H1 (cell line): Measurements from ENCODE around the gene KCNMB2. TPM values are rescaled to one million over a fixed set of nuclear protein-coding genes. Genes with fewer than 3 reads are reported as not detected.

ENCODE experiments used
- CTCF ChIA-PET: fragments of 300-600 bp; sonication (Branson Sonifier 250); formaldehyde crosslinking; loops from one replicate; lab custom pipeline; 2021; ENCODE audit not compliant: partially characterized antibody; lab: Charles Lee
- POLR2A ChIA-PET: fragments of 300-600 bp; sonication (Branson Sonifier 250); formaldehyde crosslinking; loops from one replicate; lab custom pipeline; 2021; ENCODE audit warnings: inconsistent platforms; ENCODE audit not compliant: partially characterized antibody; lab: Charles Lee
- DNase-seq, 2 experiments: peaks; one replicate each; pipeline versions ENCODE4 v3.0.0 to v3.0.0-alpha.2; 2010 to 2022; ENCODE audit warnings: low spot score in 2 of 2, low read depth in 1 of 2, mixed read lengths in 1 of 2
- FAIRE-seq: peaks from 2 replicates; lab custom pipeline; 2011; peaks lifted over from hg19 to GRCh38; lab: Jason Lieb, UNC
- H2AFZ ChIP-seq: 2 replicates; pipeline ENCODE4 v1.8.1; 2012; ENCODE audit warnings: low read length, inconsistent platforms
- H2AK5ac ChIP-seq: 2 replicates; pipeline ENCODE4 v1.6.1; 2013; ENCODE audit warnings: low read depth, low read length
- H2BK120ac ChIP-seq: replicated peaks from 2 replicates; pipeline ENCODE3; 2013; ENCODE audit warnings: low read depth, low read length, inconsistent platforms
- H2BK12ac ChIP-seq: 2 replicates; pipeline ENCODE4 v1.6.1; 2013; ENCODE audit warnings: low read depth, low read length
- H2BK15ac ChIP-seq: 2 replicates; pipeline ENCODE4 v1.6.1; 2013; ENCODE audit warnings: low read length
- H2BK20ac ChIP-seq: 2 replicates; pipeline ENCODE4 v1.6.1; 2013; ENCODE audit warnings: low read length
- H2BK5ac ChIP-seq: 2 replicates; pipeline ENCODE4 v1.6.1; 2013; ENCODE audit warnings: low read depth, low read length
- H3K14ac ChIP-seq: 2 replicates; pipeline ENCODE4 v1.6.1; 2013; ENCODE audit warnings: inconsistent platforms; ENCODE audit not compliant: insufficient read length
- H3K18ac ChIP-seq: 2 replicates; pipeline ENCODE4 v1.6.1; 2013; ENCODE audit warnings: low read length; ENCODE audit errors: extremely low read depth
- H3K23ac ChIP-seq: 2 replicates; pipeline ENCODE4 v1.6.1; 2013; ENCODE audit warnings: inconsistent platforms; ENCODE audit not compliant: insufficient read length
- H3K23me2 ChIP-seq: 2 replicates; pipeline ENCODE4 v1.6.1; 2013; ENCODE audit warnings: low read depth, low read length
- H3K27ac ChIP-seq: 2 replicates; pipeline ENCODE4 v1.6.1; 2011; ENCODE audit warnings: low read depth, low read length, inconsistent platforms
- H3K27me3 ChIP-seq, 4 experiments: replicated peaks in 1 of 4; 1 replicate in 1 of 4; 2 replicates in 3 of 4; pipeline versions ENCODE4 v1.6.1 to v1.8.1; 2011 to 2013; ENCODE audit warnings: low read length in 3 of 4, mild to moderate bottlenecking in 3 of 4, inconsistent platforms in 2 of 4, mixed read lengths in 2 of 4, moderate library complexity in 1 of 4; ENCODE audit not compliant: control insufficient read depth in 3 of 4, insufficient read depth in 3 of 4; ENCODE audit errors: extremely low read depth in 1 of 4
- H3K36me3 ChIP-seq, 4 experiments: 2 replicates each; pipeline versions ENCODE4 v1.6.1 to v1.8.1; 2011 to 2013; ENCODE audit warnings: mild to moderate bottlenecking in 4 of 4, low read length in 3 of 4, moderate library complexity in 2 of 4, control low read depth in 1 of 4, inconsistent platforms in 1 of 4; ENCODE audit not compliant: insufficient read depth in 4 of 4, control insufficient read depth in 2 of 4
- H3K4ac ChIP-seq: replicated peaks from 2 replicates; pipeline ENCODE3; 2013; ENCODE audit warnings: low read length, low read depth, mixed read lengths, inconsistent platforms; ENCODE audit not compliant: insufficient read length
- H3K4me1 ChIP-seq, 4 experiments: replicated peaks in 1 of 4; 1 replicate in 1 of 4; 2 replicates in 3 of 4; pipeline versions ENCODE4 v1.6.1 to v1.8.1; 2011 to 2013; ENCODE audit warnings: low read length in 3 of 4, inconsistent platforms in 2 of 4, mixed read lengths in 1 of 4; ENCODE audit not compliant: insufficient read depth in 4 of 4, control insufficient read depth in 3 of 4
- H3K4me2 ChIP-seq, 2 experiments: 2 replicates each; pipeline versions ENCODE4 v1.6.1 to v1.8.1; 2011 to 2013; ENCODE audit warnings: low read depth in 2 of 2, low read length in 2 of 2, control low read depth in 1 of 2, inconsistent platforms in 1 of 2, mild to moderate bottlenecking in 1 of 2; ENCODE audit not compliant: insufficient read depth in 1 of 2
- H3K4me3 ChIP-seq, 4 experiments: fragments of 200-600, 300-600 bp in 1 of 4; sonication (generic), shearing (Covaris generic), sonication (Bioruptor Twin) in 1 of 4; 2 replicates each; pipeline versions ENCODE4 v1.5.1 to v1.8.1; 2011 to 2016; ENCODE audit warnings: low read length in 4 of 4, low read depth in 3 of 4, control low read depth in 2 of 4, inconsistent platforms in 2 of 4, mild to moderate bottlenecking in 2 of 4, mixed read lengths in 1 of 4, moderate library complexity in 1 of 4; ENCODE audit not compliant: insufficient read depth in 2 of 4; ENCODE audit errors: extremely low read depth in 1 of 4
- H3K56ac ChIP-seq: replicated peaks from 2 replicates; pipeline ENCODE3; 2013; ENCODE audit warnings: low read depth, mild to moderate bottlenecking, mixed read lengths, low read length, inconsistent platforms; ENCODE audit not compliant: insufficient read length
- H3K79me1 ChIP-seq: 2 replicates; pipeline ENCODE4 v1.6.1; 2013; ENCODE audit warnings: low read depth, low read length, control low read depth
- H3K79me2 ChIP-seq, 2 experiments: 2 replicates each; pipeline versions ENCODE4 v1.6.1 to v1.8.1; 2012 to 2013; ENCODE audit warnings: low read length in 2 of 2, mild to moderate bottlenecking in 2 of 2, inconsistent platforms in 1 of 2; ENCODE audit not compliant: insufficient read depth in 2 of 2, control insufficient read depth in 1 of 2
- H3K9ac ChIP-seq, 4 experiments: replicated peaks in 1 of 4; 1 replicate in 1 of 4; 2 replicates in 3 of 4; pipeline versions ENCODE4 v1.6.1 to v1.8.1; 2011 to 2013; ENCODE audit warnings: low read depth in 3 of 4, low read length in 3 of 4, control low read depth in 2 of 4, mild to moderate bottlenecking in 2 of 4, moderate library complexity in 2 of 4, inconsistent platforms in 1 of 4; ENCODE audit errors: extremely low read depth in 1 of 4
- H3K9me3 ChIP-seq, 2 experiments: 2 replicates each; pipeline versions ENCODE4 v1.6.1 to v1.8.1; 2012 to 2013; ENCODE audit warnings: mild to moderate bottlenecking in 2 of 2, moderate library complexity in 2 of 2, control low read depth in 1 of 2, inconsistent platforms in 1 of 2, low read depth in 1 of 2, low read length in 1 of 2, mixed read lengths in 1 of 2; ENCODE audit not compliant: insufficient read depth in 2 of 2
- H4K20me1 ChIP-seq, 2 experiments: replicated peaks in 1 of 2; 2 replicates each; pipeline versions ENCODE3 to v1.8.1; 2011 to 2013; ENCODE audit warnings: inconsistent platforms in 2 of 2, low read length in 2 of 2, mild to moderate bottlenecking in 1 of 2; ENCODE audit not compliant: insufficient read depth in 2 of 2, control insufficient read depth in 1 of 2
- H4K5ac ChIP-seq: 2 replicates; pipeline ENCODE4 v1.6.1; 2013; ENCODE audit warnings: low read length, low read depth, mixed read lengths, inconsistent platforms; ENCODE audit not compliant: insufficient read length
- H4K8ac ChIP-seq: 2 replicates; pipeline ENCODE4 v1.8.0; 2013; ENCODE audit warnings: mild to moderate bottlenecking, moderate library complexity, low read length, inconsistent platforms; ENCODE audit not compliant: insufficient read depth; ENCODE audit errors: extremely low read depth
- H4K91ac ChIP-seq: replicated peaks from 2 replicates; pipeline ENCODE3; 2013; ENCODE audit warnings: low read length, mixed read lengths, inconsistent platforms; ENCODE audit not compliant: insufficient read length
- BACH1 ChIP-seq: IDR thresholded peaks from 2 replicates; pipeline ENCODE4 v1.6.1; 2012; ENCODE audit warnings: low read length, improper control_type of control experiment
- BRCA1 ChIP-seq: IDR thresholded peaks from 2 replicates; pipeline ENCODE4 v1.6.1; 2012; ENCODE audit warnings: low read depth, low read length, improper control_type of control experiment
- CHD1 ChIP-seq: IDR thresholded peaks from 2 replicates; pipeline ENCODE4 v1.6.1; 2012; ENCODE audit warnings: low read depth, low read length, improper control_type of control experiment
- EZH2 ChIP-seq: fragments of 200-600 bp; sonication (generic); IDR thresholded peaks from 2 replicates; pipeline ENCODE4 v1.7.1; 2012; ENCODE audit warnings: low read depth, mild to moderate bottlenecking, moderate library complexity, low read length, inconsistent platforms; ENCODE audit not compliant: severe bottlenecking
- HDAC6 ChIP-seq: IDR thresholded peaks from one replicate; pipeline ENCODE4 v1.7.1; 2012; ENCODE audit warnings: low read depth, mild to moderate bottlenecking, inconsistent platforms, low read length, moderate library complexity
- JUN ChIP-seq: IDR thresholded peaks from 2 replicates; pipeline ENCODE4 v1.6.1; 2011; ENCODE audit warnings: low read depth, mild to moderate bottlenecking, improper control_type of control experiment, low read length
- KDM1A ChIP-seq: fragments of 200-600, 300-600 bp; sonication (generic); IDR thresholded peaks from 2 replicates; pipeline ENCODE4 v1.7.1; 2016; ENCODE audit warnings: mild to moderate bottlenecking, low read length, borderline replicate concordance
- SP1 ChIP-seq: IDR thresholded peaks from 2 replicates; pipeline ENCODE4 v1.6.1; 2011; ENCODE audit warnings: low read depth, low read length
- TAF7 ChIP-seq: optimal IDR thresholded peaks from 2 replicates; pipeline ENCODE3; 2011; ENCODE audit warnings: low read depth, mild to moderate bottlenecking, inconsistent platforms, low read length, moderate library complexity, borderline replicate concordance
- WGBS, 2 experiments: shearing (Covaris generic) in 1 of 2; methylation state at CpG; one replicate each; pipeline versions ENCODE4 v1.1.6 to v1.1.7; 2013 to 2015; ENCODE audit warnings: low lambda C conversion rate in 2 of 2, mixed read lengths in 2 of 2, inconsistent platforms in 1 of 2, low coverage in 1 of 2, missing lambda C conversion rate in 1 of 2; ENCODE audit not compliant: insufficient replicate concordance in 2 of 2, insufficient coverage in 1 of 2, insufficient read length in 1 of 2; ENCODE audit errors: extremely low coverage in 1 of 2, missing lambda C conversion rate in 1 of 2; 5-methylcytosine and 5-hydroxymethylcytosine counted together
- polyA plus RNA-seq, 7 experiments: library from polyadenylated mRNA; depleted of rRNA in 3 of 7; stranded (reverse) in 5 of 7; unstranded in 2 of 7; fragments of >200 nt in 5 of 7; fragments of 200-250 nt in 2 of 7; gene quantifications; 1 replicate in 5 of 7; 2 replicates in 1 of 7; 4 replicates in 1 of 7; pipeline versions ENCODE4 v1.2.1 to v1.2.3, GENCODE V29; 2011 to 2013; ENCODE audit warnings: missing spikeins in 2 of 7, mixed read lengths in 2 of 7
- total RNA-seq: library from RNA; stranded (reverse); fragmentation: NEBNext Ultra II Directional; extraction: Animal tissue kit (Norgen Biotek cat#: 25700); gene quantifications from 2 replicates; pipeline ENCODE4 v1.2.1, GENCODE V29; 2021
- TF ChIP-seq, protein P1 (sequence below): IDR thresholded peaks from 2 replicates; pipeline ENCODE4 v1.6.1; 2012; ENCODE audit warnings: low read length, inconsistent platforms

KCNMB2 gene
- total and polyA plus RNA-seq, 2 of the 8 experiments (the other 6 are each of a cell fraction or from before 2014, with no cell fraction given): not detected

- H3K27me3 ChIP-seq: no peaks in the 10 kb centered on the region
- CTCF ChIA-PET: interaction anchor here (0.8 kb wide), 1 partner anchor 13 kb away, joined by 3 read pairs; no protein-coding TSS in a partner anchor
- no peak overlapping the region for H2AK5ac ChIP-seq
- TF ChIP-seq, protein P1, sequence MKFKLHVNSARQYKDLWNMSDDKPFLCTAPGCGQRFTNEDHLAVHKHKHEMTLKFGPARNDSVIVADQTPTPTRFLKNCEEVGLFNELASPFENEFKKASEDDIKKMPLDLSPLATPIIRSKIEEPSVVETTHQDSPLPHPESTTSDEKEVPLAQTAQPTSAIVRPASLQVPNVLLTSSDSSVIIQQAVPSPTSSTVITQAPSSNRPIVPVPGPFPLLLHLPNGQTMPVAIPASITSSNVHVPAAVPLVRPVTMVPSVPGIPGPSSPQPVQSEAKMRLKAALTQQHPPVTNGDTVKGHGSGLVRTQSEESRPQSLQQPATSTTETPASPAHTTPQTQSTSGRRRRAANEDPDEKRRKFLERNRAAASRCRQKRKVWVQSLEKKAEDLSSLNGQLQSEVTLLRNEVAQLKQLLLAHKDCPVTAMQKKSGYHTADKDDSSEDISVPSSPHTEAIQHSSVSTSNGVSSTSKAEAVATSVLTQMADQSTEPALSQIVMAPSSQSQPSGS: no peak
- TF ChIP-seq EZH2: no peak
- TF ChIP-seq CHD1: no peak
- TF ChIP-seq KDM1A: no peak
- no peak for TF ChIP-seq SP1
- no peak for TF ChIP-seq HDAC6
- no peak for TF ChIP-seq BRCA1
- no peak for TF ChIP-seq TAF7
- TF ChIP-seq JUN: no peak
- TF ChIP-seq BACH1: no peak
These were observed 43.7 kb upstream of the KCNMB2 start for GRCh38 chr3:178492491-178492890.

More at GRCh38 chr3:178492491-178492890, 43.7 kb upstream of the KCNMB2 start:
- 68% methylated on average over 3 of the region's 3 CpGs; no CpG with 5 or more reads in 1 of the 2 experiments for WGBS, 2 experiments
- FAIRE-seq (no peak), DNase-seq (no peak)
- Histone ChIP-seq H2AFZ (no peak overlapping the region), H3K4me2 (no peak overlapping the region), H3K23ac (no peak overlapping the region), H3K4me1 (no peaks in the 10 kb centered on the region), H3K14ac (no peak overlapping the region), H3K79me2 (no peaks in the 10 kb centered on the region), H3K18ac (no peak overlapping the region), H4K20me1 (no peaks in the 10 kb centered on the region), H3K4ac (no peak overlapping the region), H3K36me3 (no peaks in the 10 kb centered on the region), H4K5ac (no peak overlapping the region), H3K9ac (no peak overlapping the region), H3K4me3 (no peak overlapping the region), H4K8ac (no peak overlapping the region), H3K23me2 (no peaks in the 10 kb centered on the region), H3K27ac (no peak overlapping the region), H3K9me3 (peaks cover 6 to 8% of the 10 kb centered on the region in 2 experiments; a peak in 2 of 4 replicates), H2BK20ac (no peak overlapping the region), H4K91ac (no peak overlapping the region), H3K79me1 (no peaks in the 10 kb centered on the region), H2BK15ac (no peak overlapping the region), H2BK5ac (no peak overlapping the region), H2BK12ac (no peak overlapping the region), H3K56ac (no peak overlapping the region), H2BK120ac (no peak overlapping the region)
- POLR2A ChIA-PET: no interaction called here
